ENCODE measurements around the gene ADARB2.

ADARB2 gene

DNA sequence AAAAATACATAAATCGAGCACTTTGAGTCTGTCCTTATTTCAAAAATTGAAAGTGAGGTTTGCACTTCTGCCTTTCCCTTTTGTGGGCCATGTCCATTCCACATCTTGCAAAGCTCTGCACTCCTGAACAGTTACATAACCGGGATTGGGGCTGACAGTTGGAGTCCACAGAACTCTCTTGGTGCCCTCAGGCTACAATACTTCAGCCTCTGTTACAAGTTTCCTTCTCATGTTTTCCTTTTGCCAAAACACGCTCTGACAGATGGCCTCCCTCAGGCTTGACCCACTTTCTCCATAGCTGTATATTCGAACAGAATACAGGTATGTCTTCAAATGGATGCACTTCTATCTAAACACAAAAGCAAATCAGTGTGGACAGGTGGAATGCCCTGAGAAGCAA, 345.2 kb downstream of the ADARB2 start:
- no peak for DNase-seq (ENCODE audit: low read depth)

DNA sequence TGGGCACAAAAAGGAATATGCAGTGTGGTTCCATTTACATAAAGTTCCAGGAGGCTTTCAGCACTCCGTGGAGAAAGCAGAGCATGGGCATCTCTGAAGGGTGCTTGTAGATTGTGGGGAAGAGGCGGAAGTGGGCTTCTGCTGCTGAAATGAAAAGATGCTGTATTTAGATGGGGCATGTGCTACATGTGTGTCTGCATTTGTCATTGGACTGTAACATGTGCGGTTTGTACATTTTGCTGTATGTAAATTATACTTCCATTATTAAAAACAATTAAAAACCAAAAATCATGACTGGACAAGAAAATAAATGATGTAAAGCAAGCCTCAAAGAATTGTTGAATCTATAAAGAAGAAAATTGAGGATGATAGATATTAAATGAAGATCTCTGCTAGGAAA, 347.1 kb downstream of the ADARB2 start:
- DNase-seq (ENCODE audit: low read depth), result no peak

DNA sequence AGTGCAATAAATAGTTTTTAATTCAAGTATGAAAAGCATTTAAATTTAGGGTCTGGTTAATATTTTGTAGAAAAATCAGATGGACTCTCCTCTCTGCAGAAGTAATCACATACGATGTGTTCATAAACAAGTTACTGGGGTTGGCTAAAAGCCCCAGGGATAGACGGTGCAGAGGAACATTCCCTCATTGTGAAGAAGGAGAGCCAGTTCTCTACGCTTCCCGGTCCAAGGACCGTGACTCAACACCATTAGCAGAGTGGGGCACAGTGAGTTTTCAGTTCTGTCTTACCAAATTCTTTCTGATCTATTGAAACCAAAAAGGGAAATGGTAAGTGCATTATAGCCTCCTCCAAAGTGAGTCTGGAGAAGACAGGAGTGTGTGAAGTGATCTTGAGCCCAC, 353.3 kb downstream of the ADARB2 start:
- no peak for DNase-seq (ENCODE audit: low read depth)

DNA sequence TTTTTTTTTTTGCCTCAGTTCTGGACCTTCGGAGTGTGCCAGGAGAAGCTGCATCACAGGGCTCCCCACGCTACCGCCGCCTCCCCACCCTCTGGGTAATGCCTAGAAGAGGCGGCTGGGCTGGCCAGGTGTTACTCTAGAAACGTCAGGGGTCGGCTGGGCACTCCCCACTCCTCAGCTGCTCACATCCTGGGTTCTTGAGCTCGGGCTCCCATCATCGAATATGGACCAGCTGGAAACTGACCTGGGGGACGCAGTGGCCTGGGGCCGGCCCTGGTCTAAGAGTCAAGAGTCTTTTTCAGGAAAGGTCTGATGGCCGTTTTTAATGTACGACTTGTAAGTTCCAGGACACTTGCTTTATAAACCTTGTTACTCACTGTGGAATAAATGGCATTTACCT, 354.6 kb downstream of the ADARB2 start:
- DNase-seq (ENCODE audit: low read depth), result no peak

DNA sequence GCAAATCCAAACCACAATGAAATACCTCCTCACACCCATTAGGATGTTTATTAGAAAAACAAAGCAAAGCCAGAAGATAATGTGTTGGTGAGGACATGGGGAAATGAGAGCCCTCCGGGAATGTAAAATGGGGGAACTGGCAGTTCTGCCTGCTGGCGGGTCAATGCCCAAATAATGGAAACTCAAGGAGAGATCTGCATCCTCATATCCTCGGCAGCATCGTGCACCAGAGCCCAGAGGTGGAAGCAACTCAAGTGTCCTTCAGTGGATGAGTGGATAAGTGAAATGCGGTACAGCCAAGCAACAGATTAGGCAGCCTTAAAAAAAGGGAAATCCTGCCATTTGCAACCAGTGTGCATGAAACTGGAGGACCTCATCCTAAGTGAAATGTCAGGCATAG, 356.0 kb downstream of the ADARB2 start:
- DNase-seq (ENCODE audit: low read depth), result no peak

DNA sequence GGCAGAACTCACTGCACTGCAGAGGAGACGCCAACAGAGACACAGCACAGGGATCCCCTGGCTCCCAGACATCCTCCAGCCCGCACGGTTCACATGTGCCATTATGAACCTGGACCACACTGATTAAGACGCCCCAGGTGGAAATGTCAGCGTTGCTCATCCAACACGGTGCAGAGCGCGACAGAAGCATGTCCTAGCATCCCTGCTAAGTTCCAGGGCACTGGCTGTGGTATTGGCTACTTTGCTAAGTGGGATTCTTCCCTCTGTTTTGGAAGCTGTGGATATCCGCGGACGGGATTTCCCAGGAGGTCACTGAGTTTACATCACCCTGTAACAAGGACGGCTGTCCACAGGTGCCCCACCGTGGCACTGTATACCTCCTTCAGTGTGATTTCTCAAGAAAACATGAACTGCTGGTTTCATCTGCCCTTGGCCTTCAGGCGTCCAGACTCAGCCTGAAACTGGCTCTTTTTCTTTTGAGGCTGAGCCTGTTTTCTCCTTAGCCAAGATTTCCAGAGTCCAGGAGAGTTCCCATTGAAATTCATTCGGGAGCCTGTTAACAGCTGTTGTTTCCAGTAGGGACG, 357.1 kb downstream of the ADARB2 start:
- no peak for DNase-seq (ENCODE audit: low read depth)

DNA sequence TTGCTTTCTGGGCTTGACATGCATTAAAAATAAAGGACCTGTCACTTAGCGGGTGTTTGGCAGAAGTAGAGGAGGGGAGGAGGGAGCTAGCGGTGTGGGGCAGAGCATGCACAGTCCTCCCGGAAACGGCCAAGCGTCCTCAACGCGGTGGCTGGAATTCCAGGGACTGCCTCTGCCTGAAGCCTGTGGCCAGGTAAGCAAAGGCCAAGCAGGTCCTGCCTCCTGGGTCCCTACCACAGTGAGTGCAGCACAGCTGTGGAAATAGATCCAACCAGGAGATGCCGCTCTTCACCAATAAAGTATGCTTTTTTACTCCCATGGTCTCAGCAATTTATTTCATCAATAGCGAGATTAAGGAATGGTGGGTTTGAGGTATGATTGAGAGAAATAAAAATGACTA, 357.7 kb downstream of the ADARB2 start:
- DNase-seq (ENCODE audit: low read depth), result no peak

DNA sequence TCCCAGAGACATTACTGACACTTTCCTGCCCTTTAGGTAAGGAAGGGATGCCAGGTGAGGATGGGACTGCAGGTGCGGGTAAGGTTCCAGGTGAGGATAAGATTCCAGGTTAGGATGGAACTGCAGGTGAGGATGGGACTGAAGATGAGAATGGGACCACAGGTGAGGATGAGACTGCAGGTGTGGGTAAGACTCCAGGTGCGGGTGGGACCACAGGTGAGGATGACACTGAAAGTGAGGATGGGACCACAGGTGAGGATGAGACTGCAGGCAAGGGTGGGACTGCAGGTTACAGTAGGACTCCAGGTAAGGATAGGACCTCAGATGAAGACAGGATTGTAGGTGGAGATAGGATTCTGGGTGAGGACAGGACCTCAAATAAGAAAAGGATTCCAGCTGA, 358.9 kb downstream of the ADARB2 start:
- no peak for DNase-seq (ENCODE audit: low read depth)

DNA sequence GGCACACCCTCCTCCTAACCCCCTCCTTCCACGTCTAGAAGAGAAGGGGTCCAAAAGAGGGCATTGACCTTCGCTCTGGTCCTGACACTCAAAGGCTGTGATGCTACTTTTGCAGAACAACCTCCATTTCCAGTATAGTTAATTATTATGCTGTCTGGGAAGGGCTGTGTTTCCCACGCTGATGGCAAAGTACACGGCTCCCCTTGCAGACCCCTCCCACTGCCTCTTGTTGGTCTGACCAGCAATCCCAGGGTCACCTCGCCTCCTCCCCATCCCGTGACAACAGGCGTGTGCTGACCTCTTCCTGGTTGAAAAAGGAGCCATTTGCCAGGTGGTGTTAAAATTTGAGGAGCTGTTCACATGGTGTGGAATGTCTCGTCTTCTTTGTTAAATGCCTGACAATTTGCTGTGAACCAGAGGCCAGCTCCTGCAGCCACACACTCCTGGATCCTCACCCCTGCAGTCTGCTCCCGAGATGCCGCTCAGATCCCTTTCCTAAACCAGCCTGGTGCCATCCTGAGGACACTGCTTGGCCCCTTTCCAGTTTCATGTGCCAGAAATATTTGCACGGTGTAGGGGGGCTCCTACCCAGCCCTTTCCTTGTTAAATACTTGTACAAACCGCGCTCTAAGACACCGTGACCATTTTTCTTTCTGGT, 359.5 kb downstream of the ADARB2 start:
- no peak for DNase-seq (ENCODE audit: low read depth)

DNA sequence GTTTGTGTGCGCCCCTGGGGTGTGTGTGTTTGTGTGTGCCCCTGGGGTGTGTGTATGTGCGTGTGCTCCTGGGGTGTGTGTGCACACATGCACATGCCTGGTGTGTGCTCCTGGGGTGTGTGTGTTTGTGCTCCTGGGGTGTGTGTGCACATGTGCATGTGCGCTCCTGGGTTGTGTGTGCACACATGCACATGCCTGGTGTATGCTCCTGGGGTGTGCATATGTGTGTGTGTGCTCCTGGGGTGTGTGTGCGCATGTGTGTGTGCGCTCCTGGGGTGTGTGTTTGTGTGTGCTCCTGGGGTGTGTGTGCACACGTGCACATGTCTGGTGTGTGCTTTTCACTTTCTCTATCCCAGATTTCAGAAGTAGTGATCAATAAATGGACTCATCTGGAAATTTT, 360.1 kb downstream of the ADARB2 start:
- DNase-seq (ENCODE audit: low read depth), result no peak

DNA sequence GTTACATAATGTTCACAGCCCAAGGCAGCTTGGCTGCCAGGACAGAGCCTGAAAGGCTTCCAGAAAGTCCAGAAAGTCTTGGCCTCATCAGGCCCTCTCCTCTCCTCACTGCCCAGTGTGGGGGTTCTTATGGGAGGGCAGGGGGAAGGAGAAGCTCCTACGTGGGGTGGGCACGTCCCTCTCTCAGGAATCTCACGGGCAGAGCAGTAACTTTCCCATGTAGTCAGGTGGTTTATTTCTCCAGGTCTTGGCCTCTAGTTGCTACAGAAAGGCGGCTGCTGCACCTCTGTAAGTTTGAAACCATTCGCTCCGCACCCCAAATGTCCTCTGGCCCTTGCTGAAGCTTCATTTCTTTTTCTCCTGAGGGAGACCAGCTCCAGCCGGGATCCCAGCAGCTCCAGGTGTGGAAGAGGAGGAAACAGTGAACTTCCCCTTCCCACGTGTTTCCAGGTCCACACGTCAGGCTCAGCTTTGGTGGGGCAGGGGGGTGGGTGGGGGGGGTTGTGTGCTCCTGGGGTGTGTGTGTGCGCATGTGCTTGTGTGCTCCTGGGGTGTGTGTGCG, 360.9 kb downstream of the ADARB2 start:
- no peak for DNase-seq (ENCODE audit: low read depth)

DNA sequence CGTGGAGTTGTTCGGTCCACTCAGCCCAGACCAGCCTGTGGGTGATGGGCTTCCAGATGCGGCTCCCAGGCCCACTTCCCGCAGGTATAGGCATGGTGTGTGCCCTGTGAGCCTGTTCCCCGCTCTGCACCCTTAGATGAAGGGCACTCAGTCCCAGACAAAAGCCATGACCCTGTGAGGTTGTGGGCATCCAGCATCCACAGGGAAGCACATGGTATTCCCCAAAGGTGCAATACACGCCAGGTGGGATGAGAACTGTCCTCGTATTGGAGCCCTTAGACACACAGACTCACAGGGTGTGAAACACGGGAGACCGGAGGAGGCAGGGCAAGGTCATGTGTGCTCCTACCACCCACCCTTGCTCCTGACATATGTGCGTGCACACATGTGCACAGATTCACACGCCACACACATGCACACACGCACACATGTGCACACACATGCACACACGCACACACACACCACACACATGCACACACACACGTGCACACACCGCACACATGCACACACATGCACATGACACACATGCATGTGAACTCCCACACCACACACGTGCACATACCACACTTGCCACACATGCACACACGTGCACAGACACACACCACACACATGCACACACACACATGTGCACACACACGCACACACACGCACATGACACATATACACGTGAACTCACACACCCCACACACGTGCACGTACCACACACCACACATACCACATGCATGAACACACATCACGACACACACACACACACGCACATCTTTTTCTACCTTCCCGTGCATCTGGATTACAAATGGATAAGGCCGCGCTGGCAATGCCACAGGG, 361.8 kb downstream of the ADARB2 start:
- DNase-seq (ENCODE audit: low read depth), result no peak

DNA sequence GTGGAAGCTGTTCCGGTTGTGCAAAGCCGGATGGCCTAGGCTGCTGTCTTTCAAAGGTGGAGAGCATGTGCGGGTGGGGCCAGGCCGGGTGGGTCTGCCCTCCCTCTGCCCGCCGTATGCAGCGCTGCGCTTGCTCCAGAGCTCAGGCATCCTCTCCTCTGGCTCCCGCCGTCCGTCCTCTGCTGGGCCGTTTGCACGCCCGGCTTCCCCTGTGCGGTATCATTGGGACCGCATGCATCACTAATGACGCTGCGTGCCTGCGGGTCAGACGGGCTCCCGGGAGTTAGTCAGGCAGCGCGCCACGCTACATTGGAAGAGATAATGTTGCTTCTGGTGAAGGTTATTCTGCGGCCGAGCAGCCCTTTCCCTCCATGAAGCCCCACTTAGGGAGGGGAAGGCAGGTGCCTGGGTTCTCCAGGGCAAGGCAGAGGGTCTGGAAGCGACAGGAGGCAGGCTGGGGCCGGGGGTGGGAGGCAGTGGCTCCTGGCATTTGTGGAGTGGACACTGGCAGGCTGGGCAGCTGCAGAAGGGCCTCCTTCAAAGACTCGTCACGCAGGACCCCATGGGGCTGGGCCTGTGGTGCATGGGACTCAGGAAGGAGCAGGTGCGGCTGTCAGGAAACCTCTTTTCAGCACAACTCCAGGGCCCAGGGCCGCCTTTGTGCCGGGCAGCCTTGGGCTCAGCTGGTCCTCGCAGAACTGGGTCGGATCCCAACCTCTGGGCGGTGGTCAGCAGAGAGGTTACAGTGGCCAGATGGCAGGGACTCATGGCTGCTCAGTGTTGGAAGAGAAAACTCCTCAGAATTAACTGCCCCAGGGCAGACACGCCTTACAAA, 362.6 kb downstream of the ADARB2 start:
- DNase-seq (ENCODE audit: low read depth), result no peak

DNA sequence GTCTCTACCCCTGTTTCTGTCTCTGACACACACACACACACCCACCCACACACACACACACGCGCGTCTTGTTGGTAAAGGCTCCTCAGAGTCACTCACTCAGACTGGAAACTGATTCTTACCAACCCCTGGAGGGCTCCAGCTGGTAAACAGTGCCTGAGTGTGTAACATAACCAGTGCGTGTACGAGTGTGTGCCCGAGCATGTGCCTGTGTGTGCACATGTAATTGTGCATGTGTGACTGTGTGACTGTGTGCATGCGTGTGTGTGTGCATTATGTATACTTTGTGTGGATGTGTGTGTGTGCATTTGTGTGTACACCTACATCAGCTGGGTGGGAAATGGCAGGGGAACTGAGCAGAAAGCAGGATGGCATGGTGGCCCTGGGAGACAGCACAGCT, 364.0 kb downstream of the ADARB2 start:
- no peak for DNase-seq (ENCODE audit: low read depth)

DNA sequence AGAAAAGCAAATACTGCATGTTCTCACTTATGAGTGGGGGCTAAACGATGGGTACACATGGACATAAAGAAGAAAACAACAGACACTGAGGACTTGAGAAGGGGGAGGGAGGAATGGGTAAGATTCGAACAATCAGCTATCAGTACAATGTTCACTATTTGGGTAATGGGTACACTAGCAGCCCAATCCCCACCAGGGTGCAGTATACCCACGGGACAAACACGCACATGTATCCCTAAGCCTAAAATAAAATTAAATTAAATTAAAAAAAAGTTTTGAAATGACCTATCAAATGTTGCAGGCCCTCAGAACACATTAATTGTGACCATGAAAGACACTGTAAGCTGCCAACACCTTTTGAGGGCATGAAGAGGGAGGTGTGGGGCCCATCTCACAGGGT, 365.1 kb downstream of the ADARB2 start:
- no peak for DNase-seq (ENCODE audit: low read depth)

DNA sequence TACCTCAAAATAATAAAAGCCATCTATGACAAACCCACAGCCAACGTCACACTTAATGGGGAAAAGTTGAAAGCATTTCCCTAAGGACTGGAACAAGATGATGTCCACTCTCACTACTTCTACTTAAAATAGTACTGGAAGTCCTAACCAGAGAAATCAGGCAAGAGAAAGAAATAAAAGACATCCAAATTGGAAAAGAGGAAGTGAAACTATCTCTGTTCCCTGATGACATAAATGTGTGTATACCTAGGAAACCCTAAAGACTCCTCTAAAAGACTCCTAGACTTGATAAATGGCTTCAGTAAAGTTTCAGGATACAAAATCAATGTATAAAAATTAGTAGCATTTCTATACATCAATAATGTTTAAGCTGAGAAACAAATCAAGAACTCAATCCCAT, 367.0 kb downstream of the ADARB2 start:
- no peak for DNase-seq (ENCODE audit: low read depth)

DNA sequence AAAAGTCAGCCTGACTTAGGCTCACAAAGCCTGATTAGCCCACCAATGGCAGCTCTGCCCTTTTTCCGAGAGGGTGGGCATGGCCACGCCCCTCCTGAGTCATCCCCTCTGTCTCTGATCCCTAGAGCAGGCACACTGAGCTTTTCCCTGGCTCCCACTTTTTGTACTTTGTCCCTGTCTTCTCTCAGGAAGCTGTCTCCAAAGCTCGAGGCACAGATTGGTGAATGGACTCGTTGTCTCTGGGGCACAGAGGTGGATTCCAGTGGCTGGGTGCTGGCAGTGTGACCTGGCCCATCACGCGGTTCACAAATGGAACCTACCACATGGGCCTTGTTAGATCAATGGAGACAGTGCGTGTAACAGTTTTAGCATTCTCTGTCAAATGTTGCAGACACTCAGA, 367.7 kb downstream of the ADARB2 start:
- no peak for DNase-seq (ENCODE audit: low read depth)

DNA sequence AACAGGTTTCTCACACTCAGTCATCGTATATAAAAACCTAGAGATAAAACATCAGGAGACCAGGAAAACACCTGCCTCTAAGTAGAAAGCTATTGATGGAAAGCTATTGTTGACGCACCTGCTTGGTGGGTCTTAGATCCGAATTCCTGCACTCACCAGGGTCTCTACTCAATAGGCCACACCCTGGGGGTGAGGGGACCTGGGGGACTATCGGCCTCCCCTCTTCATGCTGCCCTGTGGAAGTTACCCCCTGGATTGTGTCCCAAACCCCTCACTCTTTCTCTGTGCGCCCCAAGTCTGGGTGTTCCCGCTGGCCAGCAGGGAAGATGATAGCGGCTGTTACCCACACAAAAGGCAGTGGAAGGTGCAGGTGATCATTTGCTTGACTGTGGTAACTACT, 368.1 kb downstream of the ADARB2 start:
- no peak for DNase-seq (ENCODE audit: low read depth)

DNA sequence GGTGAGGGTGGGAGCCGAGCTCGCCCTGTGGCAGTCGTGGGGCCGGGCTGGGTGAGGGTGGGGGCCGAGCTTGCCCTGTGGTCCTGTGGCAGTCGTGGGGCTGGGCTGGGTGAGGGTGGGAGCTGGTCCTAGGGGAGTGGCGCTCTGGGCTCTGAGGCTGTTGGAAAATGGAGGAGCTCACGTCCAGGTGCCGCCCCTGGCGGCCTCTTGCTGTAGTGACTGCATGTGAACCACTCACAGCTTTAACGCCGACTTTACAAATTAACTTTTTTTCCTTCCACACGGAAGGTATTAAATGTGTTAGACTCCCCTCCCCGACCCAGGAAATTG, 368.5 kb downstream of the ADARB2 start:
- DNase-seq (ENCODE audit: low read depth), result no peak

DNA sequence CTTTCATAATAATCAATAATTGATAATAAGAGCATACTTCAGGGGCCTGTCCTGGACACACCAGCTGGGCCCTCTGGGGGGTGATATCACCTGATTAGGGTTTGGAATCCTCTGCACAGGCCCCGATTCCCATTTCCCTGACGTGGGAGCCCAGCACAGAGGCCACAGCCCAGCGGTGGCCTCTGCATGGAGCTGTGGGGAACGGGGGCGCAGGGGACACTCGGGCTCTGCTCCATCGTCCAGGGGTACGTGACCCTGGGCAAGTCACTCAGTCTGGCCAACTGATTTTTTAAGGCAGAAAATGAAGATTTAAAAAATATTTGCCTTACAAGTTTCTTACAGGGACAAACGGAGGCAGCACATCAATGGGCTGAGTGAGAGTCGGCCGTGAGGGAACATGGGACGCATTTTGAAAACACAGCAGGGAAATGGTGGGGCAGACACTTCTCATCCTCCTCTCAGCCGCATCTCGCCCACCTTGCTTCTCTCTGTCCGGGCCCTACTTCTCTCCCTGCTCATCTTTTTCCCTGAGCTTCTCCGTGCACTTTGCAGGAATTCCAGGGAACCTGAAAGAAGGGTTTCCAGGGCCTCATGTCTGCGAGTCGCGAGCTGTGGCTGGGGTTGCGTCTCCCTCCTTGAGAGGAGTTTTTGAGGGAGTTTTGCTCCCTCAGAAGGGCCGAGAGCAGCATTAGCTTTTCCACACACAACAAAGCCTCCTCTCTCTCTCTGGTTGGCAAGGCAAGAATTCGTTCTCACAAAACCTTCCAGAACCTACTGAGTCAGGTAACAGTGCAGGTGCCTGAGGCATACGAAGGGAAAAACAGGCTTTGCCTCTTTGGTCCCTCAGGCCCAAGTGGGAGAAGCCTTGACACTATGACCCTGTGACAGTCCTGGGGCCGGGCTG, 369.1 kb downstream of the ADARB2 start:
- DNase-seq (ENCODE audit: low read depth), result no peak

DNA sequence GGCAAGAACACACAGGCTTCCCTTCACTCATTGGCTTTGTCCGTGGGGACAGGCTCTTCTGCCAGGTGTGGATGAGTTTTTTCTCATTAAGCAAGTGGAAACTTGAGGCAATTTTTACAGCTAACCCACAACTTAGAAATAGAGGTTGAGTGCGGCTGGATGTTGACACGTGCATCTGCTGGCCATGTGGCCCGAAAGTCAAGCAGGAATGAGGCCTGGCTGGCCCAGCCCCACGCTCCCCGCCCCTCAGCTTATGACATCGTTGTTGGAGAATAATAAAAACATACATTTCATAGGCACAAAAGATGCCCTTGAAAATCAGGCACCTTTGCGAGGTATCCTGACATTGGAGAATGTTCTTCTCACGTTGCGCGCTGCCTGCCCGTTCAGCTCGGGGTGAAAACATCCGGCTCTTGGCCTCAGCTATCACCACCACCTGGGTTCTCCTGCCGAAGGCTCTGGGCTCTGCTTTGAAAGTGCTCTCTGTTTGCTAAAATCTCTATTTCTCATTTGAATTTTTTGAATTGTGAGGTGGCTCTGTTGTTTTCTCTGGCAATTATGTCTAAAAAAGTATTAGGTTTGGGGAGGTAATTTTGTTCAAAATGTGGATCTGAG, 370.4 kb downstream of the ADARB2 start:
- no peak for DNase-seq (ENCODE audit: low read depth)

Data from activated T-helper 9 cell treated with anti-CD3 and anti-CD28 coated beads, Interleukin-2, amount 50 U/mL, for 16 hours (primary cell).